ENCODE data around the gene RAB18. TPM values are rescaled to one million over a fixed set of nuclear protein-coding genes. Genes with fewer than 3 reads are reported as not detected.

The RAB18 gene
- total RNA-seq, 1 donor from 2014 or later: 72.3 TPM

DNA sequence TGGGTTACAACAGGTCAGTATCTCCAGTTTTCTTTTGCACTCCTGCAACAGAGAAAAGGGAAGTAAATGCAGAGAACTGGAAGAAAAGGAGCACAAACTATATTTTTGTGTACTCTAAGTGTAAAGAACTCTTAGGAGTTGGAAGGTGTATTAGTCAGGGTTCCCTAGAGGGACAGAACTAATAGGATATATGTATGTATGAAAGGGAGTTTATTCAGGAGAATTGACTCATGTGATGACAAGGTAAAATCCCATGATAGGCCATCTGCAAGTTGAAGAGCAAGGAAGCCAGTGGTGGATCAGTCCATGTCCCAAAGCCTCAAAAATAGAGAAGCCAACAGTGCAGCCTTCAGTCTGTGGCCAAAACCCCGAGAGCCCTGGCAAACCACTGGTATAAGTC lies 22.6 kb upstream of the RAB18 start:
- Mint-ChIP-seq H3K27ac (ENCODE audit: unreplicated experiment) (no peak overlapping the region), H3K4me3 (no peak overlapping the region), H3K36me3 (ENCODE audit: low read depth) (no peaks in the 10 kb centered on the region), H3K9me3 (no peaks in the 10 kb centered on the region), H3K27me3 (ENCODE audit: low read depth) (peaks cover 17% of the 10 kb centered on the region), H3K4me1 (peaks cover 6% of the 10 kb centered on the region)
- TF ChIP-seq, protein P1, sequence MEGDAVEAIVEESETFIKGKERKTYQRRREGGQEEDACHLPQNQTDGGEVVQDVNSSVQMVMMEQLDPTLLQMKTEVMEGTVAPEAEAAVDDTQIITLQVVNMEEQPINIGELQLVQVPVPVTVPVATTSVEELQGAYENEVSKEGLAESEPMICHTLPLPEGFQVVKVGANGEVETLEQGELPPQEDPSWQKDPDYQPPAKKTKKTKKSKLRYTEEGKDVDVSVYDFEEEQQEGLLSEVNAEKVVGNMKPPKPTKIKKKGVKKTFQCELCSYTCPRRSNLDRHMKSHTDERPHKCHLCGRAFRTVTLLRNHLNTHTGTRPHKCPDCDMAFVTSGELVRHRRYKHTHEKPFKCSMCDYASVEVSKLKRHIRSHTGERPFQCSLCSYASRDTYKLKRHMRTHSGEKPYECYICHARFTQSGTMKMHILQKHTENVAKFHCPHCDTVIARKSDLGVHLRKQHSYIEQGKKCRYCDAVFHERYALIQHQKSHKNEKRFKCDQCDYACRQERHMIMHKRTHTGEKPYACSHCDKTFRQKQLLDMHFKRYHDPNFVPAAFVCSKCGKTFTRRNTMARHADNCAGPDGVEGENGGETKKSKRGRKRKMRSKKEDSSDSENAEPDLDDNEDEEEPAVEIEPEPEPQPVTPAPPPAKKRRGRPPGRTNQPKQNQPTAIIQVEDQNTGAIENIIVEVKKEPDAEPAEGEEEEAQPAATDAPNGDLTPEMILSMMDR (conservative IDR thresholded peaks at IDR 0.05): no peak
- DNase-seq (ENCODE audit: low read depth, low spot score): no peak

DNA sequence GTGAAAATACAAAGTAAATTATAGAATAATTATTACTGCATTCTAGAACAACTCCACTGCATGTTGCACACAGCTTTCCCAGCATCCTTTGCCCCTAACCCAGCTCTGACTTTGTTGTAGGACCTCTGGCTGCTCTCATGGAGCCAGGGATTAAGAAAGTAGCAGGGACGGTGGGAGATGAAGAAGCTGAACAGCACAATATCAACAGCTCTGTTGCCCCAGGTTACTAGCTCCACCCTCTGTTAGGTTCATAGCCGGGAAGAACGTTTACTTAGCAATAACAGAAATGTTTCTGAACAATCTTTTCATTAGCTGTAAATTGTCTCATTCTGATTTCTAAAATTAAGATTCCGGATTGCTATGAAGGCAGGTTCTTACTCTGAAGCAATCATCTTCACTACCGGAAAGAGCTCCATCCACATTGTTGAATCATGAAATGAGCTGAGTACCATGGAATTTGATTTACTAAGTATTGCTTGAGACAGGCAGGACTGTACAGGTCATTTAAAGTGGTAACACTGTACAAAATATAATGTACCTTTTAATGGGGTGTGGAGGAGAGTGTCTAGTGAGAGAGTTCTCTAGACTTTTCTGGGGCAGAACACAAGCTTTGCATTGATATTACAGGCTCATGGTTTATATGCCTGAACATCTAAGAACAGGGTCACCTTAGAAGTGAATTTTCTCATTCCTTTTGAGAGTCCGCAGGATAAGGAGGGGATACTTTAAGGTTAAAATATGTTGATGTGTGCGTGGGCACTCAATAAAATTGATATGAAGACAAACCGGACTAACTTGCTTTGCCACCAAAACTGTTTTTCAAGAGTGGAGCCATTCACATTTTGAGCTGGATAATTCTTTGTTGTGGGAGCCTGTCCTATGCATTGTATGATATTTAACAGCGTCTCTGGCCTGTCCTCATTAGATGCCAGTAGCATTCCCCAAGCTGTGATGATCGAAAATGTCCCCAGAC lies 20.8 kb upstream of the RAB18 start:
- TF ChIP-seq, protein P1 (conservative IDR thresholded peaks at IDR 0.05): no peak
- Mint-ChIP-seq H3K4me1 (no peaks in the 10 kb centered on the region), H3K27me3 (ENCODE audit: low read depth) (peaks cover 30% of the 10 kb centered on the region), H3K4me3 (no peak overlapping the region), H3K27ac (ENCODE audit: unreplicated experiment) (no peak overlapping the region), H3K9me3 (peaks cover 4% of the 10 kb centered on the region), H3K36me3 (ENCODE audit: low read depth) (no peaks in the 10 kb centered on the region)
- no peak for DNase-seq (ENCODE audit: low read depth, low spot score)

DNA sequence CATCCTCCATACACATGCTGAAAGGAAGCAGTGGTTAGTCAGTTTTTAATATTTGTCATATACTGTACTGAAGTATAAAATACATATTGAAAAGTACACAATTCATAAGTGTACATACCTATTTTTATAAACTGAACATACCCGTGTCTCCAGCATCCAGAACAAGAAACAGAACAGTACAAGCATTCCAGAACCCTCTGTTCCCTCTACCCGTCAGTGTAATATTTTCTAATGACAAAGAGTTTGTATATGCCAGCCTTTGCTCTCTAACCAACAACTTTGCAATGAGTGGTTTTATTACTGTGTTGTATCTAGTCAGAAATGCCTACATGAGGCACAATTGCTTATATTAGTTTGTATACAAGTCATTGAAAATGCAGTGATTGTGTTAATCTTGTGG lies 18.7 kb upstream of the RAB18 start:
- TF ChIP-seq, protein P1 (conservative IDR thresholded peaks at IDR 0.05): no peak
- Mint-ChIP-seq H3K27me3 (ENCODE audit: low read depth) (peaks cover 32% of the 10 kb centered on the region), H3K27ac (ENCODE audit: unreplicated experiment) (no peak overlapping the region), H3K4me3 (no peak overlapping the region), H3K4me1 (no peaks in the 10 kb centered on the region), H3K9me3 (peaks cover 4% of the 10 kb centered on the region), H3K36me3 (ENCODE audit: low read depth) (no peaks in the 10 kb centered on the region)
- DNase-seq (ENCODE audit: low read depth, low spot score): no peak

DNA sequence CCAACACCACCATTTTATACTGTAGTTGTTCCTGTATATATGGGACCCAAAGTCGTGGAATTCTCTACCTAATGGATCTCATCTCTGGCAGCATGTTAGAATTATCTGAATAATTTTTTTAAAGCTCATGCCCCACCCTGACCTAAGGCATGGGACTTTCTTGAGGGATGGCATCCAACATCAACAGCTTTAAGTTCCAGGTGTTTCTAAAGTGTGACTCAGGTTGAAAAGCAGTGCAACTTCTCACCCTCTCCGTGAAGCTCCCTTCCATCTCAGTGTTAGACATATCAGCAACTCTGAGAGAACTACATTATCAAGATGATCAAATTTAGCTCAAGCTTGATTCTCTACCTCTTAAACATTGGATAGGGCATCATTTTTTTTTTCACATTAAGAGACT lies 18.1 kb upstream of the RAB18 start:
- H3K27ac Mint-ChIP-seq (ENCODE audit: unreplicated experiment): no peak overlapping the region
- no peak overlapping the region for H3K4me3 Mint-ChIP-seq
- H3K36me3 Mint-ChIP-seq (ENCODE audit: low read depth): peaks cover 3% of the 10 kb centered on the region
- peaks cover 9% of the 10 kb centered on the region for H3K9me3 Mint-ChIP-seq
- H3K4me1 Mint-ChIP-seq: no peaks in the 10 kb centered on the region
- DNase-seq (ENCODE audit: low read depth, low spot score): no peak
- TF ChIP-seq, protein P1 (conservative IDR thresholded peaks at IDR 0.05): no peak
- H3K27me3 Mint-ChIP-seq (ENCODE audit: low read depth): peaks cover 34% of the 10 kb centered on the region

DNA sequence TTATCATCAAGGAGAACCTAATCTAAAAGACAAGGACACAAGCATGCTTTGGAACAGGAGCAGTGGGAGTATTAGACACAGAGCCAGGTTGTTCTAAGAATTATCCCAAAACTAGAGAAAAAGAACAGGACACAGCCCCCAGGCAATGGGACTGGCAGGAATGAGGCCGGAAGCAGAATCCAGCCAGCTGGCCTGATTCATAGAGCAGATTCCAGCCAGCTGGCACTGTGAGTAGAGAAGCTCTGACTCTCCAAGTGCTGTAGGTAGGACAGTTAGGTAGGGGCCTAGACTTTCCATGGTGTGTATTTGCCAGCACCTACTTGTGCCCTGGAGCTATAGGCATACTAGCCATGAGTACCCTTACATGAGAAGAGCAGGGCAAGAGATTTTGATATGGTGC lies 13.3 kb upstream of the RAB18 start:
- Mint-ChIP-seq H3K27me3 (ENCODE audit: low read depth) (peaks cover 54% of the 10 kb centered on the region), H3K36me3 (ENCODE audit: low read depth) (peaks cover 3% of the 10 kb centered on the region), H3K4me1 (no peaks in the 10 kb centered on the region), H3K9me3 (peaks cover 19% of the 10 kb centered on the region), H3K4me3 (no peak overlapping the region), H3K27ac (ENCODE audit: unreplicated experiment) (no peak overlapping the region)
- TF ChIP-seq, protein P1 (conservative IDR thresholded peaks at IDR 0.05): no peak
- no peak for DNase-seq (ENCODE audit: low read depth, low spot score)
